NCI-H2107 (cell line): ENCODE data around the gene DLG1.
"Not testable (repeated sequence)": the region's sequence is repeated elsewhere in the genome, so short reads cannot be mapped to it uniquely, and the experiment has no call there.

Experiments used
- DNase-seq: peaks from one replicate; lab custom pipeline; 2025; lab: John Stamatoyannopoulos, UW

Gene DLG1

GRCh38 chr3:197093871-197094270 is 204.5 kb downstream of the DLG1 start:
- DNase-seq = no peak

GRCh38 chr3:197088370-197088769 is 210.0 kb downstream of the DLG1 start:
- DNase-seq = no peak

- DNase-seq = no peak
Observed at GRCh38 chr3:197085137-197085536, 213.3 kb downstream of the DLG1 start.

- no peak for DNase-seq
Observed at GRCh38 chr3:197083486-197083885, 214.9 kb downstream of the DLG1 start.

- no peak for DNase-seq
Observed at GRCh38 chr3:197082871-197083270, 215.5 kb downstream of the DLG1 start.

GRCh38 chr3:197080344-197080743 is 218.1 kb downstream of the DLG1 start:
- DNase-seq = no peak

GRCh38 chr3:197076415-197076814 is 222.0 kb downstream of the DLG1 start:
- no peak for DNase-seq

GRCh38 chr3:197068077-197068476 is 230.3 kb downstream of the DLG1 start:
- DNase-seq = no peak

- DNase-seq = no peak
Observed at GRCh38 chr3:197064771-197065170, 233.6 kb downstream of the DLG1 start.

- no peak for DNase-seq
Observed at GRCh38 chr3:197062446-197062845, 236.0 kb downstream of the DLG1 start.

- not testable (repeated sequence) for DNase-seq
Observed at GRCh38 chr3:197051637-197052036, 246.8 kb downstream of the DLG1 start.

- DNase-seq = no peak
Observed at GRCh38 chr3:197050511-197050910, 247.9 kb downstream of the DLG1 start.

GRCh38 chr3:197042539-197042938 is 255.9 kb downstream of the DLG1 start:
- DNase-seq = no peak

- no peak for DNase-seq
Observed at GRCh38 chr3:197041875-197042488, 256.4 kb downstream of the DLG1 start.

- DNase-seq = no peak
Observed at GRCh38 chr3:197040658-197041057, 257.8 kb downstream of the DLG1 start.

- no peak for DNase-seq
Observed at GRCh38 chr3:197038679-197039462, 259.5 kb downstream of the DLG1 start.

- no peak for DNase-seq
Observed at GRCh38 chr3:197035577-197035976, 262.8 kb downstream of the DLG1 start.

- DNase-seq = not testable (repeated sequence)
Observed at GRCh38 chr3:197034778-197035177, 263.6 kb downstream of the DLG1 start.

GRCh38 chr3:197033764-197034163 is 264.6 kb downstream of the DLG1 start:
- not testable (repeated sequence) for DNase-seq

- no peak for DNase-seq
Observed at GRCh38 chr3:197031315-197032285, 266.8 kb downstream of the DLG1 start.

GRCh38 chr3:197030379-197031314 is 267.8 kb downstream of the DLG1 start:
- DNase-seq = no peak
